ENCODE data around the gene ITGB3BP.

ITGB3BP gene

DNA sequence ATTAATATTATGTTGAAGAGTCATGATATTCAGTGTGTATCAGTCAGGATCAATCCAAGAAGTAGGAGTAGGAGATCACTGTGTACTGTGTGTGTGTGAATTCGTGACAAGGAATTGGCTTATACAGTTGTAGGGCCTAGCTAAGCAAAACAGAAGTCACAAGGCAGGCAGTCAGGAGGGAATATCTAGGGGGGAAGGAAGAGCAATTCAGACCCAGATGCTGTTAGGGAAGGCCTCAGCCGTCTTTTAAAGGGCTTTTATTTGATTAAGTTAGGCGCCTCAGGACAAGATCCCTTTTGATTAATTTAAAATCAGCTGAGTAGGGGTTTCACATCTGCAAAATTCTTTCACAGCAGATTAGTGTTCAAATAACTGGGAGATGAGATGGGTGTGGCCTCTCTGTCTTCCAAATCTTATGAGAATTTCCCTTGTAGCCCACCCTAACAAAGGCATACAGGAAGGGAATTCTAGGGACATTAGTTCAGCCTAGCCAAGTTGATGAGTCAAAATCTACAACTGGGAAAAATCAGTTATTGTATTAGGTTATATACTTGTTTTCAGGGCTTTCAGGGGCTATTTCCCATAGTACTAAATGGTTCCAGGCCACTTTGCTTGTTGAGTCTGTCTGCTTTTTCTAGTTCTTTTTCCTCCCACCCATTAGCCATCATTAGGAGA is 108.2 kb downstream of the ITGB3BP start:
- DNase-seq = no peak

DNA sequence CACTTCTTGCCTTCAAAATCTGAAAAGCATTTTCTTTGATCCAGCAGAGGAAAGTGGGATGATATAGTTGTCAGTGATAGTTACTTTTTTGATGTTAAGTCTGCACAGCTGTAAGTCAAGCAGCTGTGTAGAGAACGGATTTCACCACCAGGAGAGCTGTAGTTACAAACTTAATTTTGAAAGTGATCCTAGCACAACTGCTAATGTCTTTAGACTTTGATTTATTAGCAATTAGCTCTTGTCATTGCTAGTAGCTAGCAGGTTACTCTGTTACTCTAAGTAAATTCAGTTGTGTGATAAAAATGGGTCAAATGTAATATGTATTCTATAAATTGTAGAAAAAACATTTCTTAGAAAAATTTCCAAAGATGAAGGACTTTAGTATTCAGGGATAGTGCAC is 109.6 kb downstream of the ITGB3BP start:
- no peak for DNase-seq

DNA sequence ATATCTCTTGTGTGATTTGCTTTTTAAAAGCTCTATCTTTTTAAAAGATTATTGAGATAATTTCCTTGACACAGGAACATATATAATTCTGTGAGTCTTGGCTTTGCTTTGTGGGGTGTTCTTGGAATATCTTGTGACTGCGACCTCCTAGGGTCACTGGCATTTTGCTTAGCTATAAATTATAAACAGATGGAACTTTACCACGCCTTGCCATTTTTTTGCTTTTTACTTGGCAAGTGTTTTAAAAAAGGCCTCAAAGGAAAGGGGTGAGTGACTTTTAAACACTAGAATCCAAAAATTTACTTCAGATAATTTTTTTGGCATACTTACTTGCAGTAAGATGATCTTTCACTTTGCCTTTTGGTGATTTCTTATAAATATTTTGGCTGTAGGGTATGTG is 112.0 kb downstream of the ITGB3BP start:
- no peak for DNase-seq

DNA sequence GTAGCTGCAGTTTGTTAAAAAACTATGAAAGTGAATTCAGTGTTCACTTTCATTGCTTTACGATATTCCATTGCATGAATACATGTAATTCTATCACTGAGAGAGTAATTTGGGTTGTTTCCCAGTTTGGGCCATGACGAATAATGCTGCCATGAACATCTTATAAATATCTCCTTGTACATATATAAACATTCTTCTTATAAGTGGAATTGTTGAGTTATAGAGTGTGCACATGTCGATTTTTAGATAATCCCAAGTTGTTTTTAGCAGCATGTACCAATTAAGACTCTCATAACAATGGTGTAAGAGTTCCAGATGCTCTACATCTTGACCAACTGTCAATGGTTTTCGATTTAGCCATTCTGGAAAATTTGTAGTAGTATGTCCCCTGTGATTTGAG is 114.7 kb downstream of the ITGB3BP start:
- DNase-seq = no peak

DNA sequence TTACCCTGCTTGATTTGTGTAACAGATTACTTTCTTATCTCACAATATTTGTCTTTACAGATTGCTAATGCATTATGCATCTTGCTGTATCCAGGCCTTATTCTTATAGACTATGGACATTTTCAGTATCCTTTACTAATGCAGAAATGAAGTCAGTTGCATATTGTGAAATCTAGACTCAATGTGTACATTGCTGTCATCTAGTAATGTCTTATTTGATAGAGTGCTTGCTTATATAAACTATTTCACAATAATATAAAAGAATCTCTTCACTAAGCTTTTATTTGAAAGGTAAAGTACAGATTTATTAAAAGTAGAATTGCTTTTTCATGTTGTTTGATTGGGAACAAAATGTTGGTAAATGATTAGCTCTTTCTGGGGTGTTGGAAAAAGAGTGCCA is 116.0 kb downstream of the ITGB3BP start:
- no peak for DNase-seq

DNA sequence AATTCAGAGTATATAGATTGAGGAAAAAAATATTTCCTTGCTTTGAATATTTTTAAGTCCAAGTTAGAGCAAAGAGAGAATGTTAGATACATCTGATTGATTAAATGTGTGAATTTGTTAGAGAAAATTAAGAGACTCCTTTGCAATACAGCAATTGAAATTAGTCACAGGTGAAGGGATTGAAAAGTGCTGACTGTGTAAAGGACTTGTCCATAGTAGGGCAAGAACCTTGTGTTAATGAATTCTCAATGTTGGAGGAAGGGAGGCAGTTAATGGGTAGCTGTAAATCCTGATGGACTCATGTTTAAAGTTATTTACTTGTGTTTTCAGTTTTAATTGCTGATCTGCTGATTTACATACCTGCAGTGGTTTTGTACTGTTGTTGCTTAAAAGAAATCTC is 117.0 kb downstream of the ITGB3BP start:
- no peak for DNase-seq

DNA sequence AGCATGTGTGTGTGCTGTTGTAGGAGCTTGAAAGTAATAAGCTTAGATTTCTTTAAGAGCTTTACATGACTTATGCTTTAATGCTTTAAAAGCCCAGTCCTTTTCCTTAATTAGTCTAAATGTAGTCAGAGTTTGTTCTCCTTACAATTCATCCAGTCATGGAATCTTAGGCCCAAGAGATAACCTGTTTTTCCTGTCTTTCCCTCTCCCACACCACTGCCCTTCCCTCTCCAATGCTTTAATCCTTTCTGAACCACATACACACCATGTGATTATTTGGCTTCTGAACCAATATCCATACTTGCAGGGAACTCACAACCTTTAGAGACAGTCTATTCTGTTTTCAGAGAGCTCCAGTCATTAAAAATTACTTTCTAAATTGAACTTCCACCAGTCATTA is 118.0 kb downstream of the ITGB3BP start:
- DNase-seq = no peak

DNA sequence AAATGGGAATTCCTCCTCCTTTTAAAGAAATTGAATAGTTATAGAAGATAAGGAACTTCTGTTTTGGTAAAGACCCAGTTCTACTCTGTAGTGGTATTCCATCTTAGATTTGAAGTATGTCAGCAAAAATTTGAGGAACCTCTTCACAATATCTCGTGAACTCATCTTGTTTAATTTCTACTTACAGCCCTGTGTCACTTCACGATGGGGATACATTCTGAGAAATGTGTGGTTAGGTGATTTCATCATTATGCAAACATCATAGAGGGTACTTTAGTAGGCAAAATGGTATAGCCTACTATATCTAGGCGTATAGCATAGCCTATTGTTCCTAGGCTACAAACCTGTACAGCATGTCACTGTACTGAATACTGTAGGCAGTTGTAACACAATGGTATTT is 119.6 kb downstream of the ITGB3BP start:
- DNase-seq = no peak

DNA sequence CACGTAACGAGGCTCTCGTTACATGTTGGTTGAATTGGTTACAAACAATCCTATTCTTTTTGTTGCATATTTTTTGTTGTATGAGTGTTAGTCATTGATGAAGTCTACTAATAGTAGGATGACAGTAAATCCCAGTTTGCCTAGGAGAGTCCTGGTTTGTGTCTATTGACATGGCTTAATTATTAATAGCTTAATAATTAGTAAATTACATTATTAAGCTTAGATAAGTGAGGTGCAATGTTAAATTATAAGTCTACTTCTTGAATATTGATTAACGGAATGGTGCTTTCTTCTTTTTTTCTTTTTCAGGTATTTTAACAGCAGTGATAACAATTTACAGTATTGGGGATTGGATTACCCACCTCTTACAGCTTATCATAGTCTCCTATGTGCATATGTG is 121.1 kb downstream of the ITGB3BP start:
- no peak for DNase-seq
